ENCODE data around the gene RGSL1.
"Not testable (repeated sequence)": the region's sequence is repeated elsewhere in the genome, so short reads cannot be mapped to it uniquely, and the experiment has no call there.

The RGSL1 gene

DNA sequence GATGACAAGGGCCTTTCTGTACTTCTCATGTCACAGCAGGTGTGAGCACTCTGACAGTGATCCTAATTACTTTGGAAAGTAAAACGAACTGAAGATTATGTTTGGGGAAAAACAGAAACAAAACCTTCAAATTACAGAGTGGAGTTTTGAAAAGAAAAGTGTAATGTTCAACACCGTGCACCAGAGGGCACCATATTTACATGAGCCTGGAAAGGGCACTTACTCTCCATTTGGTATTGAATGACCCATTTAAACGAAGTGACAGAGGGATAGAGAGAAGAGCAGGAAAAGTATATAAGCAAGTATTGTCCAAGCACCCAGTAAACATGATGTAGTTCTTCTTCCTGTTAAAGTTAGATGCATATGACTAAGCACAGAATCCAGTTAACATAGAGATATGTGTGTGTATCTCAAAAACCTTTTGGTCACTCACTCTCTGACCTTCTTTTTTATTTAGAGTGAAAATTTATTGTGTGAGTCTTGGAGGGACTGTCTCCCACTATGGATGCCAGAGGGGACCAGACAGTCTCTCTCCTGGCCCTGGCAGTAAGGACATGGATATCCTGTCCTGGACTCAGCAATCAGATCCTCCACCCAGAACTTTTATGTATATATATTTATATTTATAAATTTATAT is 3.8 kb upstream of the RGSL1 start:
- peak in 1 of 51 donors; percentile 7 for DNase-seq

DNA sequence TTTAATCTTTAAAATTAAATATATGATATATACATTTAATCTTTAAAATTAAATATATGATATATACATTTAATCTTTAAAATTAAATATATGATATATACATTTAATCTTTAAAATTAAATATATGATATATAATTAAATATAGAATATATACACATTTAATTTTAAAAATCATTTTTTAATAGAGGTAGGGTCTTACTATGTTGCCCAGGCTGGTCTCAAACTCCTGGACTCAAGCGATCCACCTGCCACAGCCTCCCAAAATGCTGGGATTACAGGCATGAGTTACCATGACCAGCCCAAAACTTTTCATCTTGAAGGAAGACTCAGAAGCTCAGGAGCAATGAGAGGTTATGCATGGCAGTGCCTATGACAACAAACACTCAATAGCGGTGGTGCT is 2.8 kb upstream of the RGSL1 start:
- not testable (repeated sequence) for DNase-seq

DNA sequence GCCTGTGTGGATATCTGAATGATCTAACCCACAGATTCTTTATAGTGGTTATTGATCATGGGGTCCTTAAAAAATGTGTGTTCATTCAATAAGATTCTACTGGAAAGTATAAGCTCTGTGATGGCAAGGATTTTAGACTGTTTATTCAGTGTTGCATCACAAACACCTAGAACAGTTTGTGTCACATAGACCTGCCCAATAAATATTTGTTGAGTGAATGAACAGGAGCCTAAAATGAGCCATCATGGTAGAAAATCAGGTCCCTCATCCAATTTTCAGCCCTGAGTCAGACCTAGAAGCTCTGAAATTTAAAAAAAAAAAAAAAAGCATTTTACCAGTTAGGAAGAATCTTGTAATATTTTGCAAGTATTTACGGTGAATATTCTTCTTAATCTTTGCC is 2.3 kb upstream of the RGSL1 start:
- DNase-seq = no peak

GRCh38 chr1:182453631-182454030 is 3.7 kb downstream of the RGSL1 start:
- no peak for DNase-seq

GRCh38 chr1:182457844-182458243 is 7.9 kb downstream of the RGSL1 start:
- DNase-seq = no peak

DNA sequence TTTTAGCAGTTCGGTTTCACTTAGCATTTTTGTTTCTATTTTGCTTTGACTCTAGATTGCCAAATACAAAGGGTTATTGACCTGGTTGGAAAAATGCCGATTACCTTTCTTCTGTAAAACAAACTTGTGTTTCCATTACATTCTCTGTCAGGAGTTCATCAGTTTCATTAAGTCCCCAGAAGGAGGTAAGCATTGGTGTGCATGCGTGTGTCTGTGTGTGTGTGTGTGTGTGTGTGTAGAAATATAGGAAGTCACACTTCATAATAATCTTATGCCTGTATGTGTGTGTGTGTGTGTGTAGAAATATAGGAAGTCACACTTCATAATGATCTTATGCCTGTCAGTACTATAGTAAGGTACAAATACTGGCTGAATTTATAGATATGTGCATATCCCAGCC is 10.0 kb downstream of the RGSL1 start:
- DNase-seq = no peak

- DNase-seq = no peak
Observed at GRCh38 chr1:182460550-182460951, 10.6 kb downstream of the RGSL1 start.

DNA sequence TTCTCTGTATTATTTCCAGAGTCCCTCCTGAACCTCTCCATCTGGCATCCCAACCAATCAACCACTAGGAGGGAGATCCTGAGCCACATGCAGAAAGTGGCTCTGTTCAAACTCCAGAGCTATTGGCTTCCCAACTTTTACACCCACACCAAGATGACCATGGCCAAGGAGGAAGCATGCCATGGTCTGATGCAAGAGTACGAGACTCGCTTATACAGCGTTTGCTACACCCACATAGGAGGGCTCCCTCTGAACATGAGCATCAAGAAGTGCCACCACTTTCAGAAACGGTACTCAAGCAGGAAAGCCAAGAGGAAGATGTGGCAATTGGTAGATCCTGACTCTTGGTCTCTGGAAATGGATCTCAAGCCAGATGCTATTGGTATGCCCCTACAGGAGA is 23.6 kb downstream of the RGSL1 start:
- DNase-seq = no peak

DNA sequence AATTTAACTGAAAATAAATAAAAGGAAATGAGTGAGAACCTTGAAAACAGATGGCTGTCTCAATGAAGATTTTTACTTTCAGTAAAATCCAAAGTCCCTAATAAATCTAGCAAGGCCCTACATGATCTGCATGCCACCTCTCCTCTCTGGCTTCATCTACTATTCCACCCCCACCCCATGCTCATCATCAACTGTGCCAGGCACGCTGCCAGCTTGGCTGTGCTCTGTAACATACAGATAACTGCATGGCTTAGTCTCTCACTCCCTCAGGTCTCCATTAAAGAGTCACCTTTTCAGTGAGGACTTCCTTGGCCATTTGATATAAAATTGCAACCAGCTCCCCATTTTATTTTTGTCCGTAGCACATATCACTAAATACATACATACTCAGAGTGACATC is 26.7 kb downstream of the RGSL1 start:
- no peak for DNase-seq

DNA sequence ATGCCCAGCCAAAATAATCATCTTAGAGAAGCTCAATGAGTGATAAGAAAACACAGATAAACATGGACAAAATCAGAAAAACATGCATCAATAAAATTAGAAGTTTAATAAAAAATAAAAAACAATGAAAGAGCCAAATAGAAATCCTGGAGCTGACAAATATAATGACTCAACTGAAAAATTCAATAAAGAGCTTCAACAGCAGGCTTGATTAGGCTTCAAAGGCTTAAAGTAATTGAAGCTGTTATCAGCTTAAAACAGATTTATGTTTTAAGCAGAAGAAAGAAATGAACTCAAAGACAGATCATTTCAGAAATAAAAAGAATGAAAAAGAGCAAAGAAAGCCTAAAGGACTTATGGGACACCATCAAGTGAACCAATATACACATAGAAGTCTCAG is 28.3 kb downstream of the RGSL1 start:
- no peak for DNase-seq

- no peak for DNase-seq
Observed at GRCh38 chr1:182484067-182484466, 34.1 kb downstream of the RGSL1 start.

- peak in 1 of 51 donors; percentile 12 for DNase-seq
Observed at GRCh38 chr1:182484531-182485257, 34.7 kb downstream of the RGSL1 start.

- no peak for DNase-seq
Observed at GRCh38 chr1:182485861-182486260, 35.9 kb downstream of the RGSL1 start.

DNA sequence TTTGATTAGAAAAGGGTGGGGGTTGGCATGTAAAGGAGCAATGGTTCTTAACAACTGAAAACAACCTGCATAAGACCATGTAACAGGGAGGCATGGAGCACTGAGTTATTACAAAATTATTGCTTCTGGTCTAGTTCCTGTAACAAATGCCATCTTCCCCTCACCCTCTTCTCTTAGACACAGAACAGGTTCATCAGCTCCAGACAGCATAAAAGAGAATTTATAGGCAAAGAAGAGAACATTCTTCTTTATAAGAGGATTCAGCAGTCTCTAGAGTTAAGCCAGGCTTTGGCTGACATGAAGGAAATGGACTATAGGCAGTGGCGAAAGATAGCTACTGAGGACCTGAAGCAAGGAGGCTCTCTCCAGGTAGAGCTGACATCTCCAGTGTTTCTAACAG is 38.9 kb downstream of the RGSL1 start:
- no peak for DNase-seq

GRCh38 chr1:182493063-182493462 is 43.1 kb downstream of the RGSL1 start:
- DNase-seq = no peak

- no peak for DNase-seq
Observed at GRCh38 chr1:182495002-182495401, 45.1 kb downstream of the RGSL1 start.

DNA sequence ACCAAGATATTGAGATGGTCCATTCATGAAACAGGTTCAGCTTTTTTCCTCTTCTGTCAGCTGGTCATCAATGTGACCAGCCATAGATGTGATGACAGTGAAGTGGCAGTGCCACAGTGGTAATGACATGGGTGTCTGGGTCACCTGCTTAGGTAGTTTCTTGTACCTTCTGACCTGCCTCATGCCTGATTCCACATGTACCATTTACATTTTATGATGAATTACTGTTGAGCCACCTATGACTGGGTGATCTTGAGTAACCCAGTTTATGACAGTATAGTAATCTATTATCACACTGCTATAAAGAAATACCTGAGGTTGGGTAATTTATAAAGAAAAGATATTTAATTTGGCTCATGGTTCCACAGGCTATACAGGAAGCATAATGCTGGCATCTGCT is 45.7 kb downstream of the RGSL1 start:
- DNase-seq = no peak

- no peak for DNase-seq
Observed at GRCh38 chr1:182507685-182508084, 57.7 kb downstream of the RGSL1 start.

- DNase-seq = no peak
Observed at GRCh38 chr1:182515556-182515955, 65.6 kb downstream of the RGSL1 start.

DNA sequence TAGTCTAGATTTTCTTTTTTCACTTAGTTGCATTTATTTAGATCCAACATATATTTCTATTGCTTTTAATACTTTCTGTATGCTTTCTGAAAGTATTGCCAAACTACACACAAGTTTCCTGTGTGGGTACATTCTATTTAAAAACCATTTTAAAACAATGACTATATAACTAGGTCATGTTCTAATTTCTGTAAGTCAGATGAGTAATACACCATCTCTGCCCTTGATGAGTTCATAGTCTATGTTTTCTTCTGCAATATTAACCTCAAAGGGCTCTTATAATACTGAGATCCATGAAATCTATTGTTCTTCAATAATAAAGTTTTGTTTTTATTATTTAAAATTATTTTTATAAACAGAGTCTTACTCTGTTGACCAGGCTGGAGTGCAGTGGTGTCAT is 70.8 kb downstream of the RGSL1 start:
- DNase-seq = no peak

DNA sequence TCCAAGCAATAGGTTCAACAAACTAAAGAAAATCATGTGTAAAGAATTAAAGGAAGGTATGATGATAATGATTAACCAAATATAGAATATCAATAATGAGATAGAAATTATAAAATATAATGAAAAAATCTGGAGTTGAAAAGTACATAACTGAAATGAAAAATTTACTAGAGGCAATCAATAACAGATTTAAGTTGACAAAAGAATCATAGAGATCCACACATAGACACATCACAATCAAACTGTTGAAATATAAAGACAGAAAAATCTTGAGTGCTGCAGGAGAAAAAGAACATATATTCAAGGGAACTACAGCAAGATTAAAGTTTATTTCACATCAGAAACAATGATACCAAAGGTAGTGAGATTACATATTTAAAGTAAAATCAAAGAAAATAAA is 75.4 kb downstream of the RGSL1 start:
- DNase-seq = no peak

GRCh38 chr1:182527680-182528079 is 77.7 kb downstream of the RGSL1 start:
- no peak for DNase-seq

- DNase-seq = not testable (repeated sequence)
Observed at GRCh38 chr1:182528206-182528605, 78.3 kb downstream of the RGSL1 start.

GRCh38 chr1:182533896-182534295 is 84.0 kb downstream of the RGSL1 start:
- no peak for DNase-seq
